ENCODE data around the gene ABHD6. TPM values are rescaled to one million over a fixed set of nuclear protein-coding genes. Genes with fewer than 3 reads are reported as not detected.
A peak's percentile ranks its signal among the peaks of the same experiment; 100 is the strongest.

ABHD6 gene
- polyA plus RNA-seq, 3 donors, result 7.3 to 11.6 (median 9.0) TPM

DNA sequence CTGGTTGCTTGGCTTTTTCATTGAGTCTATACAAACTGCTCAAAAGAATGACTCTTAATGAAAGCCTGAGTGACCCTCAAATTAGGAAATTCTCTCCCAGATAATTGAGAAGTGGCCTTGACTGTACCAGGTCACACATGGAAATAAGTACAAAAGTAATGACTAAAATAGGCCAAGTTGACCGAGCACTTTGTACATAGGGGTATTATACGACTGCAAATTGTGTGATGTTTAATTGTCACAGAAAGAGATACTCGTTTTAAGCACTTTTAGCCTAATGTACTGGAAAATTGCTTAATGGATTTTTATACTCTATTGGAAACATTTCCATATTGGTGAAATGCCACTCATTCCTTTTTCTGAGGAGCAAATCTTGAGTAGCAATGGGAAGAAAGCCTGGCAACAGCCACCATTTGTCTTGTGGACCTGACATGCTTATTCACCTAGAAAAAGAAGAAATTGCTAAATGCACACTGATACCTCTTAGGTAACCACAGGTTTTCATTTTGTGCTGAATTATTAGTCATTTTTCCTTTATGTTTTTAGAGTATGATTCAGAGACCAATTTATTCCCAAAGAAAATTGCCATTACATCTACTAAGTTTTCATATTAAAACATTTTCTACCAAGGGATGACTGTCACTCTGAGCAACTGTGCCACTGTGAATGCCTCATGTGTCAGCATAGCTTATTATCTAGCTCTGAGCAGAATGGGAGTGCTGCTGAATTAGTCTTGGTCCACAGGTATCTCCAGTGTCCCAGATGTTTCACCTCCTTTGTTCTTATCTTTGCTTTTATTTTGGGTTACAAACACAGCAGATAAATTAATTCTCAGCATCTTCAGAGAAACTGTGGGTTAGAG is 86.2 kb downstream of the ABHD6 start:
- H3K4me3 ChIP-seq (replicated peaks in 1 of 3; ENCODE audit: low read depth in 2 of 3, low read length in 3 of 3), result no peak overlapping the region
- WGBS (ENCODE audit: insufficient coverage), result 100% methylated on average over 2 of the region's 3 CpGs
- H2AFZ ChIP-seq (ENCODE audit: insufficient read depth, low read depth, low read length, poor library complexity, severe bottlenecking), result no peak overlapping the region
- H3K4me1 ChIP-seq (ENCODE audit: control insufficient read depth in 1 of 2, insufficient read depth in 2 of 2, low read length in 2 of 2), result no peaks in the 10 kb centered on the region
- Mint-ChIP-seq H3K36me3 (peaks cover 10% of the 10 kb centered on the region in 2 donors), H3K4me3 (no peak overlapping the region), H3K9me3 (no peaks in the 10 kb centered on the region), H3K4me1 (peaks cover 5% of the 10 kb centered on the region), H3K27me3 (ENCODE audit: low read depth in 3 of 3) (peaks cover 0 to 2% (median 2%) of the 10 kb centered on the region in 3 donors), H3K27ac (no peak overlapping the region)
- intact Hi-C loops (cut with micrococcal nuclease), result loop anchor here in 1 of 2 donors (5.0 to 10.0 kb wide), 2 partner anchors 89 to 211 kb away; partner anchors contain the start of gene ACOX2
- H3K4me2 ChIP-seq (replicated peaks; ENCODE audit: extremely low read depth, low read length, poor library complexity, severe bottlenecking), result no peak overlapping the region
- H3K9ac ChIP-seq (ENCODE audit: insufficient read depth, low read length, poor library complexity, severe bottlenecking), result no peak overlapping the region
- H3K79me2 ChIP-seq (ENCODE audit: insufficient read depth, low read length), result peaks cover 5% of the 10 kb centered on the region
- H3K27ac ChIP-seq (ENCODE audit: low read depth in 1 of 2, low read length in 2 of 2), result no peak overlapping the region
- no peaks in the 10 kb centered on the region for H3K27me3 ChIP-seq (ENCODE audit: control insufficient read depth in 2 of 2, insufficient read depth in 2 of 2, low read length in 2 of 2)
- TF ChIP-seq CTCF (IDR thresholded peaks at IDR 0.05), result no peak
- no peaks in the 10 kb centered on the region for H3K9me3 ChIP-seq (replicated peaks in 1 of 2; ENCODE audit: control insufficient read depth in 1 of 2, insufficient read depth in 1 of 2, low read length in 2 of 2)
- no peak for DNase-seq
- peaks cover 13% of the 10 kb centered on the region for H4K20me1 ChIP-seq (ENCODE audit: insufficient read depth, low read length)
- peaks cover 6 to 12% of the 10 kb centered on the region in 2 donors for H3K36me3 ChIP-seq (replicated peaks in 1 of 2; ENCODE audit: control insufficient read depth in 1 of 2, insufficient read depth in 2 of 2, low read length in 2 of 2)

GRCh38 chr3:58324391-58325390 is 87.1 kb downstream of the ABHD6 start:
- Mint-ChIP-seq H3K4me3 (no peak overlapping the region), H3K9me3 (no peaks in the 10 kb centered on the region), H3K36me3 (peaks cover 3% of the 10 kb centered on the region in 2 donors), H3K4me1 (peaks cover 5% of the 10 kb centered on the region), H3K27me3 (ENCODE audit: low read depth in 3 of 3) (peaks cover 0 to 2% (median 0%) of the 10 kb centered on the region in 3 donors), H3K27ac (peak overlapping the region in 2 of 7 donors; percentile 10 to 11)
- no peak overlapping the region for H3K4me2 ChIP-seq (replicated peaks; ENCODE audit: extremely low read depth, low read length, poor library complexity, severe bottlenecking)
- 67% methylated on average over 3 of the region's 7 CpGs for WGBS (ENCODE audit: insufficient coverage)
- no peak for TF ChIP-seq CTCF (IDR thresholded peaks at IDR 0.05)
- H3K9ac ChIP-seq (ENCODE audit: insufficient read depth, low read length, poor library complexity, severe bottlenecking), result no peak overlapping the region
- no peaks in the 10 kb centered on the region for H3K4me1 ChIP-seq (ENCODE audit: control insufficient read depth in 1 of 2, insufficient read depth in 2 of 2, low read length in 2 of 2)
- H3K27ac ChIP-seq (ENCODE audit: low read depth in 1 of 2, low read length in 2 of 2), result no peak overlapping the region
- H4K20me1 ChIP-seq (ENCODE audit: insufficient read depth, low read length), result peaks cover 13% of the 10 kb centered on the region
- intact Hi-C loops (cut with micrococcal nuclease), result loop anchor here in 1 of 2 donors (5.0 to 10.0 kb wide), 2 partner anchors 88 to 210 kb away; partner anchors contain the start of gene ACOX2
- no peak for DNase-seq
- no peak overlapping the region for H2AFZ ChIP-seq (ENCODE audit: insufficient read depth, low read depth, low read length, poor library complexity, severe bottlenecking)
- H3K9me3 ChIP-seq (replicated peaks in 1 of 2; ENCODE audit: control insufficient read depth in 1 of 2, insufficient read depth in 1 of 2, low read length in 2 of 2), result no peaks in the 10 kb centered on the region
- no peak overlapping the region for H3K4me3 ChIP-seq (replicated peaks in 1 of 3; ENCODE audit: low read depth in 2 of 3, low read length in 3 of 3)
- no peaks in the 10 kb centered on the region for H3K27me3 ChIP-seq (ENCODE audit: control insufficient read depth in 2 of 2, insufficient read depth in 2 of 2, low read length in 2 of 2)
- H3K36me3 ChIP-seq (replicated peaks in 1 of 2; ENCODE audit: control insufficient read depth in 1 of 2, insufficient read depth in 2 of 2, low read length in 2 of 2), result peaks cover 0 to 3% of the 10 kb centered on the region in 2 donors
- H3K79me2 ChIP-seq (ENCODE audit: insufficient read depth, low read length), result no peaks in the 10 kb centered on the region

Data from CD14-positive monocyte (primary cell).